Heart right ventricle (tissue), 16 donors: ENCODE data around the gene ANO3. TPM values are rescaled to one million over a fixed set of nuclear protein-coding genes. Genes with fewer than 3 reads are reported as not detected.
"Not testable (repeated sequence)": the region's sequence is repeated elsewhere in the genome, so short reads cannot be mapped to it uniquely, and the experiment has no call there.

Experiments used
- ATAC-seq, 8 donors: fragments of 200-7000 bp; cut with Tn5 transposase; one replicate each; pipeline ENCODE4 v1.9.1; 2020; ENCODE audit warnings: mild to moderate bottlenecking in 8 of 8, moderate library complexity in 8 of 8, moderate number of reproducible peaks in 1 of 8
- DNase-seq, 2 donors: peaks; one replicate each; pipeline ENCODE4 v3.0.0-alpha.2; 2020
- H3K27ac ChIP-seq, 10 donors: fragments of 200-600 bp; sonication (generic) in 2 of 10; one replicate each; pipeline versions ENCODE4 v1.5.0 to v1.8.0; 2020 to 2022; ENCODE audit warnings: mild to moderate bottlenecking in 3 of 10
- H3K27me3 ChIP-seq, 7 donors: fragments of 200-600 bp; one replicate each; pipeline ENCODE4 v1.8.0; 2021 to 2022; ENCODE audit warnings: mild to moderate bottlenecking in 2 of 7
- H3K36me3 ChIP-seq, 9 donors: fragments of 200-600 bp; sonication (generic) in 1 of 9; one replicate each; pipeline versions ENCODE4 v1.5.0 to v1.8.0; 2020 to 2022; ENCODE audit warnings: mild to moderate bottlenecking in 2 of 9
- H3K4me1 ChIP-seq, 9 donors: fragments of 200-600 bp; sonication (generic) in 1 of 9; one replicate each; pipeline versions ENCODE4 v1.5.0 to v1.8.0; 2020 to 2022; ENCODE audit warnings: mild to moderate bottlenecking in 4 of 9
- H3K4me3 ChIP-seq, 10 donors: fragments of 200-600 bp; sonication (generic) in 2 of 10; one replicate each; pipeline versions ENCODE4 v1.5.0 to v1.8.0; 2020 to 2022; ENCODE audit warnings: mild to moderate bottlenecking in 7 of 10, moderate library complexity in 2 of 10
- H3K9me3 ChIP-seq, 11 donors: fragments of 200-600 bp in 10 of 11; sonication (generic) in 2 of 11; one replicate each; pipeline versions ENCODE4 v1.5.0 to v1.8.0; 2013 to 2022; ENCODE audit warnings: mild to moderate bottlenecking in 2 of 11, control low read depth in 1 of 11, moderate library complexity in 1 of 11
- CTCF ChIP-seq, 9 donors: fragments of 200-600 bp; sonication (generic) in 2 of 9; IDR thresholded peaks; one replicate each; pipeline versions ENCODE4 v1.5.0 to v1.8.0; 2021 to 2022; ENCODE audit warnings: antibody characterized with exemption in 9 of 9, mild to moderate bottlenecking in 5 of 9, moderate library complexity in 1 of 9
- WGBS, 2 donors: extraction: QIAGEN DNeasy Blood & Tissue Kit; methylation state at CpG; one replicate each; pipeline ENCODE4 v1.1.7; 2013; ENCODE audit warnings: inconsistent platforms in 1 of 2; 5-methylcytosine and 5-hydroxymethylcytosine counted together
- intact Hi-C, 10 donors: fragments of 100-400 bp; cut with DNase I; formaldehyde crosslinking; loops; one replicate each; pipeline versions ENCODE4 v1.11.1 to v1.14.2; 2022
- polyA plus RNA-seq, 2 donors: library from polyadenylated mRNA; stranded (reverse); fragments of 200-250 nt; gene quantifications; one replicate each; pipeline ENCODE4 v1.2.3, GENCODE V29; 2013
- total RNA-seq, 10 donors: library from RNA; stranded (reverse); fragmentation: NEBNext Ultra II Directional in 3 of 10; extraction: Animal tissue kit (Norgen Biotek cat#: 25700) in 3 of 10; gene quantifications; one replicate each; pipeline versions ENCODE4 v1.2.1 to v1.2.4, GENCODE V29; 2021 to 2023
- donor health status: Arrhythmogenic right ventricular cardiomyopathy.
- donor health status: ischemic (EF 13 %, LVEDD 7.1; RV severe dilation, severe dysfunction).
- donor health status: healthy with polysubstance abuse.
- donor health status: DM: no; HTN: yes; CAD: no.
- donor health status: DM: no; HTN: no; CAD: no.
- donor health status: ischemic (EF 25% LVEDD 6.9; RV normal size, moderate dysfunction).
- donor health status: ischemic (EF 25% LVEDD 5.7; RV mildly dilated, moderate dysfunction).
- donor health status: healthy.
- donor health status: DM: yes; HTN: yes; CAD: no.
- donor health status: Ischemic cardiomyopathy.
- donor health status: ischemic (EF 35%, LVEDD 5.7; RV mildly dilated, moderate dysfunction).
- donor health status: nonischemic (EF 11% LVEDD 7.7; RV severe dilation, severe dysfunction).
- donor health status: DM: yes; HTN: yes; CAD: no.
- donor health status: PGD.
- donor health status: ischemic (EF 29% LVEDD 5.4; RV normal size, mild dysfunction).
- donor health status: nonischemic (EF 23%, LVEDD 6.1; RV moderate dilation, normal function).

Gene ANO3
- total and polyA plus RNA-seq, 12 donors, result 0.01 to 0.30 (median 0.07) TPM; not detected in 5

GRCh38 chr11:26583550-26583949 lies 251.6 kb downstream of the ANO3 start:
- Histone ChIP-seq H3K4me1 (no peaks in the 10 kb centered on the region), H3K27me3 (no peaks in the 10 kb centered on the region), H3K36me3 (no peaks in the 10 kb centered on the region), H3K27ac (no peak overlapping the region), H3K4me3 (no peak overlapping the region), H3K9me3 (no peaks in the 10 kb centered on the region)
- TF ChIP-seq CTCF (IDR thresholded peaks at IDR 0.05), result no peak
- intact Hi-C loops, result no loop called here
- 74 to 76% methylated on average over 3 of the region's 3 CpGs for WGBS, 2 donors
- ATAC-seq (no peak), DNase-seq (no peak)

- Histone ChIP-seq H3K27me3 (no peaks in the 10 kb centered on the region), H3K4me1 (no peaks in the 10 kb centered on the region), H3K9me3 (no peaks in the 10 kb centered on the region), H3K4me3 (no peak overlapping the region), H3K36me3 (no peaks in the 10 kb centered on the region), H3K27ac (no peak overlapping the region)
- no peak for TF ChIP-seq CTCF (IDR thresholded peaks at IDR 0.05)
- intact Hi-C loops, result no loop called here
- ATAC-seq (no peak), DNase-seq (no peak)
These were observed 252.9 kb downstream of the ANO3 start for GRCh38 chr11:26584818-26585217.

- Histone ChIP-seq H3K27me3 (no peaks in the 10 kb centered on the region), H3K4me1 (no peaks in the 10 kb centered on the region), H3K4me3 (no peak overlapping the region), H3K27ac (no peak overlapping the region), H3K9me3 (no peaks in the 10 kb centered on the region), H3K36me3 (no peaks in the 10 kb centered on the region)
- ATAC-seq (no peak), DNase-seq (no peak)
- intact Hi-C loops, result no loop called here
- TF ChIP-seq CTCF (IDR thresholded peaks at IDR 0.05), result no peak
- WGBS, 2 donors, result 66 to 75% methylated on average over 2 of the region's 2 CpGs
These were observed 255.1 kb downstream of the ANO3 start for GRCh38 chr11:26587073-26587472.

- WGBS, 2 donors, result 63 to 78% methylated on average over 11 of the region's 11 CpGs
- no peaks in the 10 kb centered on the region for H3K27me3 ChIP-seq
- intact Hi-C loops, result no loop called here
- H3K36me3 ChIP-seq, result no peaks in the 10 kb centered on the region
- ATAC-seq (no peak), DNase-seq (no peak)
- no peak overlapping the region for H3K4me3 ChIP-seq
- no peak overlapping the region for H3K27ac ChIP-seq
- no peak for TF ChIP-seq CTCF (IDR thresholded peaks at IDR 0.05)
- peaks cover 0 to 5% (median 0%) of the 10 kb centered on the region in 11 donors for H3K9me3 ChIP-seq
- H3K4me1 ChIP-seq, result no peaks in the 10 kb centered on the region
These were observed 261.8 kb downstream of the ANO3 start for GRCh38 chr11:26593691-26594090.

GRCh38 chr11:26595207-26595865 lies 263.4 kb downstream of the ANO3 start:
- H3K27me3 ChIP-seq, H3K4me3 ChIP-seq, DNase-seq, ATAC-seq, H3K27ac ChIP-seq, H3K4me1 ChIP-seq, H3K36me3 ChIP-seq, H3K9me3 ChIP-seq, intact Hi-C loops: not testable (repeated sequence)
- WGBS, 2 donors, result 63 to 74% methylated on average over 7 of the region's 7 CpGs

GRCh38 chr11:26597049-26597689 lies 265.2 kb downstream of the ANO3 start:
- H3K9me3 ChIP-seq, DNase-seq, H3K27me3 ChIP-seq, intact Hi-C loops, H3K27ac ChIP-seq, ATAC-seq, H3K36me3 ChIP-seq, H3K4me1 ChIP-seq, H3K4me3 ChIP-seq: not testable (repeated sequence)
- 90 to 93% methylated on average over 20 of the region's 20 CpGs for WGBS, 2 donors
